ENCODE results near the gene IP6K1. TPM values are rescaled to one million over a fixed set of nuclear protein-coding genes. Genes with fewer than 3 reads are reported as not detected.

IP6K1 gene
- total RNA-seq, 2 donors from 2014 or later, result 24.0 to 30.9 TPM

DNA sequence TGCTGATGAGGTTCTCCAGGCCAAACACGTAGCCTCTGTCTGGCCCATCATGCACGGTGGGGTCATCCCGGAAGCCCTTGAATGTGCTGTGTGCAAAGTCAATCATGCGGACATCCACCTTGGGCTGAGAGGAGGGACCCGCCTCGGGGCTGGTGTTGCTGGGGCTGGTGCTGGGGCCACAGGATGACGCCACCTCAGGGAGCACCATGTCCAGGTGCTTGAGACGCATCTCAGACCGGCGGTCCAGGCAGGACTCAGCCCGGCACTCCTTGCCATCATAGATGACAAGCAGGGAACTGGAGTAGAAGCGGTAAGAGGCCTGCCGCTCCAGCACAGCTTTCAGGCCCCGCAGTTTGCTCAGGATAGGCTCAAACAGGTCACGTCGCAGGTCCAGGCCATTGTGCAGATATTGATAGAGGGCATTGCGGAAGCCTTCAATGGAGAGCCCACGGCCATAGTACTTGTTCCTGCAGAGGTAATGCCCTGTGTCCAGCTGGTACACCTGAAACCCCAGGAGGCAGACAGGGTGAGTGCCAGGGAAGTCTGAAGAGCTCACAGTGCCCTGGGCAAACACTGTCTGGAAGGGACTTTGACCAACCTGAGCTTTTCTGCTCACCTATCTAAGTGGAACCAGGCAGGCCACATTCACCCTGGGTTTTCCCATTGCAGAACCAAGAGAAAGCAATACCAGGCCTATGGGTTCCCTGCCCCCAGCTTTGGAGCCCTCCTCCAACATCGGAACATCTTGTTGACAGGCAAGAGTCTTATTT, 59.0 kb downstream of the IP6K1 start:
- Histone ChIP-seq H3K27me3 (no peaks in the 10 kb centered on the region), H3K36me3 (peaks cover 58% of the 10 kb centered on the region), H3K27ac (no peak overlapping the region), H3K9me3 (no peaks in the 10 kb centered on the region), H3K4me3 (no peak overlapping the region), H3K4me1 (peaks cover 0 to 21% of the 10 kb centered on the region in 2 donors)
- TF ChIP-seq, protein P1, sequence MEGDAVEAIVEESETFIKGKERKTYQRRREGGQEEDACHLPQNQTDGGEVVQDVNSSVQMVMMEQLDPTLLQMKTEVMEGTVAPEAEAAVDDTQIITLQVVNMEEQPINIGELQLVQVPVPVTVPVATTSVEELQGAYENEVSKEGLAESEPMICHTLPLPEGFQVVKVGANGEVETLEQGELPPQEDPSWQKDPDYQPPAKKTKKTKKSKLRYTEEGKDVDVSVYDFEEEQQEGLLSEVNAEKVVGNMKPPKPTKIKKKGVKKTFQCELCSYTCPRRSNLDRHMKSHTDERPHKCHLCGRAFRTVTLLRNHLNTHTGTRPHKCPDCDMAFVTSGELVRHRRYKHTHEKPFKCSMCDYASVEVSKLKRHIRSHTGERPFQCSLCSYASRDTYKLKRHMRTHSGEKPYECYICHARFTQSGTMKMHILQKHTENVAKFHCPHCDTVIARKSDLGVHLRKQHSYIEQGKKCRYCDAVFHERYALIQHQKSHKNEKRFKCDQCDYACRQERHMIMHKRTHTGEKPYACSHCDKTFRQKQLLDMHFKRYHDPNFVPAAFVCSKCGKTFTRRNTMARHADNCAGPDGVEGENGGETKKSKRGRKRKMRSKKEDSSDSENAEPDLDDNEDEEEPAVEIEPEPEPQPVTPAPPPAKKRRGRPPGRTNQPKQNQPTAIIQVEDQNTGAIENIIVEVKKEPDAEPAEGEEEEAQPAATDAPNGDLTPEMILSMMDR (IDR thresholded peaks at IDR 0.05), result no peak
- no peak for DNase-seq (ENCODE audit: low spot score)

DNA sequence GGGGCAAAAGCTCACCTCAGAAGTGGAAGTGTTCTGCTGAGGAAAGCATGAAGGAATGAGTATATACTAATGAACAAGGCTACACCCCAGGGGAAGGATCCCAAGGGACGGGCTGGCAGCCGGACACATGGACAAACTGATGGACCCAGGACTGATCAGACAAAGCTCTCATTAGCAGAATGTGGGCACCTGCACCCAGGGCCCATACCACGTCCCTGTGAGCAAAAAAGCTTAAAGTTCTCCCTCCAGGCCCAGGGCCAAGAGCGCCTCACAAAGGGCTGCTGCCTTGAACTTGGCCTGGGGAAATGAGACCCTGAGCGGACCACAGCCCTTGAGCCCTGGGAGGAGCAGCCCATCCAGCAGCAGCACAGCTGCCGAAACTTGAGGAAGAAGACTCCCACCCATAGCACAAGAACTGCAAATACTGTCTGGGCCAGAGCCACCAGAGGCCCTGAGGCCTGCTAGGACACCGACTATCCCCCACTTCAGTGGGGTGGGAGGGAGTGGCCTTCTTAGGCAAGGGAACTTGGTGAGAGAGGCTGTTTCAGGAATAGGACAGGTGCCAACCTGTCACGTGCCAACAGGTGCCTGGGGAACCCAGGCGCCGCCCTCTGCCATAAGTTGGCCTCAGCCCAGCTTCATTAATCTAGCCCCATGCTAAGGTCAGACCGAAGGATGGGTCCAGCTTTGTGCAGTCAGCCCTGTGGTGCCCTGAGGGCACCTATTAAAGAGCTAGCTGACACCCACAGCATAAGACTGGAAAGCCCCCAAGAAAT, 60.2 kb downstream of the IP6K1 start:
- DNase-seq (ENCODE audit: low spot score), result no peak
- Histone ChIP-seq H3K4me3 (no peak overlapping the region), H3K27ac (no peak overlapping the region), H3K36me3 (peaks cover 56% of the 10 kb centered on the region), H3K4me1 (peaks cover 0 to 26% of the 10 kb centered on the region in 2 donors), H3K9me3 (no peaks in the 10 kb centered on the region), H3K27me3 (no peaks in the 10 kb centered on the region)
- TF ChIP-seq, protein P1 (IDR thresholded peaks at IDR 0.05), result no peak

DNA sequence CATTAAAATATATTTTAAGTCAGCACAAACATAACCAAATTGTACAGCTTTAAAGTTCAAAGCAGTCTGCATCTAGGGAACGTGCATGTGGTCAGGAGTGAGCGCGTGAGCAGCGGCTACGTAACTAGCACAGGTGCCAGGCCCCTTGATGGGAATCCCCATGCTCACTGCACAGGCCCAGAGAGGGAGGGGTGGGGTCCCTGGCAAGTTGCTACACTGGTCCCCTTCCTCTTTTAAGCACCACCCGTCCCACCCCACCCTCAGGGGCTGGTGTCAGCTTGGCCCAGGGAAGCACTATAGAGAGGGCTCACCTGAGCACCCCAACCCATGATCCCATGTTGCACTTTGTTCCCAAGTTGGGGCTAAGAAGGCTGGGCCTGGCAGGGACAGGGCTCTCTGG, 61.8 kb downstream of the IP6K1 start:
- Histone ChIP-seq H3K27ac (peak overlapping the region; percentile 91 to 94), H3K9me3 (no peaks in the 10 kb centered on the region), H3K36me3 (peaks cover 47% of the 10 kb centered on the region), H3K27me3 (no peaks in the 10 kb centered on the region), H3K4me1 (peaks cover 0 to 26% of the 10 kb centered on the region in 2 donors), H3K4me3 (peak overlapping the region; percentile 44 to 99)
- TF ChIP-seq, protein P1 (IDR thresholded peaks at IDR 0.05), result no peak
- DNase-seq (ENCODE audit: low spot score), result no peak

DNA sequence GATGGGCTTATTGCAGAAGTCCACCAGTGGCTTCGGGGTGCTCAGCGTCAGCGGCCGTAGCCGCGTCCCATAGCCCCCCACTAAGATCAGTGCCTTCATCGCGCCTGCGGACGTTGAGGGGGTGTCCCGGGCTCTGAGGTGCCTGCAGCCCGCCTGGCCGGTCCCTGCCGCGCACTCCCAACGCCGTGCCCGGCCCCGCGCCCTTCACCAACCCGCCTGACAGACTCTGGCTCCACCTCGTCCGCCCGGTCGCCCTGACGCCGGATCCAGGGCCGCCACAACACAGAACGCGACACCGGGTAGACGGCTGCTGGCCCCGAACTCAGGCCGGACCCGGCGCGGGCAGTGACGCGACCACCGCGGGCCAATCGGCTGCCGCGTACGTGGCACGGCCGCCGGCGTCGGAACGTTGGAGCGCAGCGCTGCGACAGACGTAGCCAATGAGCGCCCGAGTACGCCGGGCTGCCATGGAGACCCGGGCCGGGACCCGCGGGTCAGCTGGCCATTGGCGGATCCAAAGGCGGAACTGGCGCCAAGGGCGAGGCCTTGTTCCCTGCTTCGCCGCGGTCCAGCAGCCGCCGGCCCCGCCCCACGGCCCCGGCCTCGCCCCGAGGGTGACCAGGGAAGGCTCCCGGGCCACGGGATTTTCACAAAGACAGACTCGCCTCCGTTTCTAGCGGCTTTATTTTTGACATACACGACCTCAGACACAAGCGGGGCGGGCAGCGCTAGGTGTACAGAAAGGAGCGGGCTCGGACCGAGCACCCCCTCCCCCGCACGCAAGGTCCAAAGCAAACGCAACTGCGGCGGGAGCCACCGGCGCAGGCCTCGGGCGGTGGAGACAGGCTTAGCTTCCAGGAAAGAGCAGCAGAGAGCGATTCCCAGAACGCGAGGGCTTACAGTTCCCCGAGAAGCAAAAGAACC, 62.5 kb downstream of the IP6K1 start, which contains the start of gene GMPPB:
TSS of gene GMPPB (minus strand) at position 324 of the 924 bp plus-strand sequence. CDS start at position 99, 225 bp downstream.
- H3K9me3 ChIP-seq, result no peaks in the 10 kb centered on the region
- H3K4me1 ChIP-seq, result peaks cover 0 to 31% of the 10 kb centered on the region in 2 donors
- TF ChIP-seq, protein P1 (IDR thresholded peaks at IDR 0.05), result no peak
- DNase-seq (ENCODE audit: low spot score), result peak; percentile 98
- peak within 1 kb of the TSS; percentile 91 to 94 for H3K27ac ChIP-seq
- no peaks in the 10 kb centered on the region for H3K27me3 ChIP-seq
- peaks cover 47% of the 10 kb centered on the region for H3K36me3 ChIP-seq
- peak within 1 kb of the TSS; percentile 86 to 99 for H3K4me3 ChIP-seq

DNA sequence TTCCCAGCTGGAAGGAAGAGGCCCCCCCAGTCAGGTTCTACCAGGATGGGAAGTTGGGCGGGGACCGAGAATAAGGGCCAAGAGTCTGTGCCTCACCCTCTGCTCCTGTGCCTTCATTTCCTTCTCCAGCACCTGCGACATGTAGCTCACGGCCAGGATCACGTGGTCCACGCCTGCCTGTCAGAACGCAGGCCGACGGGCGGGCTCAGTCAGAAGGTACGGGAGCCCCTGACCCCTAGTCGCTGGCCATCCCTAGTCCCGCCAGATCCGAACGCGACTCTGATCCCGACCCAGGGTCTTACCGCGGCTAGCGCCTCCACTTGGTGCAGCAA, 63.1 kb downstream of the IP6K1 start:
- DNase-seq (ENCODE audit: low spot score), result no peak
- Histone ChIP-seq H3K27me3 (no peaks in the 10 kb centered on the region), H3K9me3 (no peaks in the 10 kb centered on the region), H3K27ac (peak overlapping the region; percentile 91 to 94), H3K36me3 (peaks cover 45% of the 10 kb centered on the region), H3K4me3 (peak overlapping the region; percentile 86 to 99), H3K4me1 (peaks cover 0 to 38% of the 10 kb centered on the region in 2 donors)
- TF ChIP-seq, protein P1 (IDR thresholded peaks at IDR 0.05), result no peak
